Activated naive CD4-positive, alpha-beta T cell treated with Interleukin-2 at 50 U/mL for 16 hours (primary cell): ENCODE data around the gene OR6C65.
"Not testable (repeated sequence)": the region's sequence is repeated elsewhere in the genome, so short reads cannot be mapped to it uniquely, and the experiment has no call there.

Experiments
- DNase-seq: peaks from one replicate; pipeline ENCODE4 v3.0.0-alpha.2; 2020

The OR6C65 gene

GRCh38 chr12:55400229-55400628 lies at the start of gene OR6C65:
Gene OR6C65 (plus strand): TSS chr12:55400529. CDS start chr12:55400529, 0 bp downstream.
- DNase-seq, result no peak

GRCh38 chr12:55355338-55355737 lies 45.0 kb upstream of the OR6C65 start:
- not testable (repeated sequence) for DNase-seq

GRCh38 chr12:55362675-55363074 lies 37.7 kb upstream of the OR6C65 start, which contains the start of gene OR6C75:
Gene OR6C75 (plus strand): TSS chr12:55362975. CDS start chr12:55365111, 2,136 bp downstream.
- DNase-seq, result no peak

GRCh38 chr12:55365086-55365485 lies 35.2 kb upstream of the OR6C65 start:
- no peak for DNase-seq

- DNase-seq, result no peak
These were observed 27.8 kb upstream of the OR6C65 start for GRCh38 chr12:55372521-55372920.

GRCh38 chr12:55385891-55386290 lies 14.4 kb upstream of the OR6C65 start:
- DNase-seq, result no peak

- DNase-seq, result no peak
These were observed 8.1 kb upstream of the OR6C65 start for GRCh38 chr12:55392032-55392795.

GRCh38 chr12:55396326-55396725 lies 4.0 kb upstream of the OR6C65 start:
- DNase-seq, result no peak

GRCh38 chr12:55407866-55408265 lies 7.5 kb downstream of the OR6C65 start:
- no peak for DNase-seq

- not testable (repeated sequence) for DNase-seq
These were observed 8.8 kb downstream of the OR6C65 start for GRCh38 chr12:55409133-55409532.

GRCh38 chr12:55412138-55412537 lies 11.8 kb downstream of the OR6C65 start:
- not testable (repeated sequence) for DNase-seq

- DNase-seq, result not testable (repeated sequence)
These were observed 13.4 kb downstream of the OR6C65 start for GRCh38 chr12:55413498-55414388.

GRCh38 chr12:55414396-55414823 lies 14.1 kb downstream of the OR6C65 start:
- not testable (repeated sequence) for DNase-seq

- not testable (repeated sequence) for DNase-seq
These were observed 14.6 kb downstream of the OR6C65 start for GRCh38 chr12:55414889-55415288.

- DNase-seq, result no peak
These were observed 16.6 kb downstream of the OR6C65 start for GRCh38 chr12:55416961-55417360.

GRCh38 chr12:55420307-55420962 lies 20.1 kb downstream of the OR6C65 start:
- DNase-seq, result no peak

GRCh38 chr12:55425954-55426353 lies 25.6 kb downstream of the OR6C65 start, which contains the start of gene OR6C76:
Gene OR6C76 (plus strand): TSS chr12:55426254. CDS start chr12:55426254, 0 bp downstream.
- no peak for DNase-seq

GRCh38 chr12:55428331-55429243 lies 28.3 kb downstream of the OR6C65 start:
- no peak for DNase-seq

GRCh38 chr12:55441233-55441632 lies 40.9 kb downstream of the OR6C65 start:
- DNase-seq, result not testable (repeated sequence)

GRCh38 chr12:55443776-55444175 lies 43.4 kb downstream of the OR6C65 start, which contains the start of gene OR6C2:
Gene OR6C2 (plus strand): TSS chr12:55444076. CDS start chr12:55452214, 8,138 bp downstream.
- DNase-seq, result no peak

GRCh38 chr12:55445357-55445756 lies 45.0 kb downstream of the OR6C65 start:
- DNase-seq, result no peak

- DNase-seq, result no peak
These were observed 46.0 kb downstream of the OR6C65 start for GRCh38 chr12:55446326-55446725.
